Astrocyte of the cerebellum (primary cell): Measurements from ENCODE around the gene S100P.

Experiments used
- DNase-seq: peaks from one replicate; pipeline ENCODE4 v3.0.0-alpha.2; 2011; ENCODE audit warnings: low read depth
- H3K4me3 ChIP-seq: 2 replicates; pipeline ENCODE4 v1.5.1; 2011; ENCODE audit warnings: mild to moderate bottlenecking, low read depth, low read length, moderate library complexity
- in situ Hi-C: cut with HindIII; loops from 2 replicates; pipeline ENCODE4 v1.10.0; 2017; ENCODE audit warnings: low sequenced_read_pairs
- TF ChIP-seq, protein P1 (sequence below): IDR thresholded peaks from 2 replicates; pipeline ENCODE4 v1.5.1; 2012; ENCODE audit warnings: low read length, low read depth, moderate library complexity, mild to moderate bottlenecking; ENCODE audit errors: missing control alignments

S100P gene

DNA sequence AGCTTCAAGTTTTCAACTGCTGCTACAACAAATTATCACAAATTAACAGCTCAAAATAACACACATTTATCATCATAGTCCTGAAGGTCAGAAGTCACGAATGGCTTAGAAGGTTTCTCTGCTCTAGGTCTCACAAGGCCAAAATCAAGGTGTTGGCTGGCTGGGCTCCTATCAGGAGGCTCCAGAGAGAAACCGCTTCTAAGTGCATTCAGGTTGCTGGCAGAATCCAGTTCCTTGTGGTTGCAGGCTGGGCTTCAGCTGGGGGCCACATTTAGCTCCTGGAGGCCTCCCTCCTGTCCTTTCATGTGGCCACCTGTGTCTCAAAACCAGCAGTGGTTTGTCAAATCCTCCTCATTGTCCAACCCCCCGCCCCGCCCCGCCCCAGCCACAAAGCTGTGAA lies 37.8 kb upstream of the S100P start:
- no peak for DNase-seq
- TF ChIP-seq, protein P1, sequence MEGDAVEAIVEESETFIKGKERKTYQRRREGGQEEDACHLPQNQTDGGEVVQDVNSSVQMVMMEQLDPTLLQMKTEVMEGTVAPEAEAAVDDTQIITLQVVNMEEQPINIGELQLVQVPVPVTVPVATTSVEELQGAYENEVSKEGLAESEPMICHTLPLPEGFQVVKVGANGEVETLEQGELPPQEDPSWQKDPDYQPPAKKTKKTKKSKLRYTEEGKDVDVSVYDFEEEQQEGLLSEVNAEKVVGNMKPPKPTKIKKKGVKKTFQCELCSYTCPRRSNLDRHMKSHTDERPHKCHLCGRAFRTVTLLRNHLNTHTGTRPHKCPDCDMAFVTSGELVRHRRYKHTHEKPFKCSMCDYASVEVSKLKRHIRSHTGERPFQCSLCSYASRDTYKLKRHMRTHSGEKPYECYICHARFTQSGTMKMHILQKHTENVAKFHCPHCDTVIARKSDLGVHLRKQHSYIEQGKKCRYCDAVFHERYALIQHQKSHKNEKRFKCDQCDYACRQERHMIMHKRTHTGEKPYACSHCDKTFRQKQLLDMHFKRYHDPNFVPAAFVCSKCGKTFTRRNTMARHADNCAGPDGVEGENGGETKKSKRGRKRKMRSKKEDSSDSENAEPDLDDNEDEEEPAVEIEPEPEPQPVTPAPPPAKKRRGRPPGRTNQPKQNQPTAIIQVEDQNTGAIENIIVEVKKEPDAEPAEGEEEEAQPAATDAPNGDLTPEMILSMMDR, result no peak
- in situ Hi-C loops, result no loop called here
- no peak overlapping the region for H3K4me3 ChIP-seq

DNA sequence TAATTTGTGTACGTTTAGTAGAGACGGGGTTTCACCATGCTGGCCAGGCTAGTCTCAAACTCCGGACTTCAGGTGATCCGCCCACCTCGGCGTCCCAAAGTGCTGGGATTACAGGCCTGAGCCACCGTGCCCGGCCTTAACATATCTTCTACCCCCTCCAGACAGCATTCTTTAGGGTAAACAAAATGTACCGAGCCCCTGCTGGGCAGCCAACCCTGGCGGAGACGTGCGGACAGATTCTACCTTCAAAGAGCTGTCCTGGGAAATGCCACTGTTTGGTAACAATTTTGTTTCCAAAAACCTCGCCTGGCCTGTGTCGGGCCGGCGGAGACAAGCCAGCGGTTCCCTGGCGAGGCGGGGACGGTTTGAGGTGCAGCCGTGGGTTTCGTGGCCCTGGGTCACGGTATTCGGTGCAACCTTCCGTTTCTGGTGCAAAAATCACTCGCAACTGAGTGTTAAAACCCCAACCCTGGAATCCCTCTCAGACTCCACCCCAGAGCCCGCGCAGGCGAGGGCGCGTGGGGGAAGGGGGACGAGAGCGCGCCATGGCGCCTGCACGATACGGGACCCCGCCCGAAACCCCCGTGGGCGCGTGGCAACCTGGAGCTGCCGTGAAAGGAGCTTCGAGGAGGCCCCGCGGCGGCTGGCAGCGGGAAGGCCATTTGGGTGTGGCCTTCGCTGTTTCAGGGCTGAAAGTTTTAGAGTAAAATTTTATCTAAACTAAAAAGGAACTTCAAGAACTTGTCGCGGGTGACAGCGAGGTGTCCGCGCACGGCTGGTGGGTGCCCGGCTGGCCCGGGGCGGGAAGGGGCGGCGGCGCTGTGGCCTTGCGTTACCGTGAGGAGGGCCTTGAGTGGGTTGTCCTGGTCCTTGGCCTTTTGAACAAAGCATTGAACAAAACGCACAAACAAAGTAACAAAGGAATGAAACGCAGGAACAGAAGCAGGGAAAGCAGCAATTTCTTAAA lies 36.2 kb upstream of the S100P start:
- in situ Hi-C loops, result no loop called here

DNA sequence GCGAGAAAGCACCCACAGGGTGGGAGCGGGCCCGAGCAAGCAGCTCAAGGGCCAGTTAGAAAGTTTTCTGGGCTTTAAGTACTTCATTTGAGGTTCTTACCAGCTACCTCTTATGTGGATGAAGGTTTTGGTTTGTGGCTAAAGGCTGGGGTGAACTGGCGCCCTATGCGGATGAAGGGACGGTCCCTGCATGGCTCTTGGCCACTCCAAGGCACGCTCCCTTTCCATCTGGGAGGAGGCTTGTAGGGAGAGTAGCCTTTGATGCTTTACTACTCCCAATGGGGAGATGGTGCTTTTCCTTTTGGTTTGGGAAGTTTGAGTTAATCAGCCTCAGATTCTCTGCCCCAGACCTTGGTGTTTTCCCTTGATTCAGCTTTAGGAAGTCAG lies 35.5 kb upstream of the S100P start:
- DNase-seq, result no peak
- in situ Hi-C loops, result no loop called here
- no peak overlapping the region for H3K4me3 ChIP-seq
- TF ChIP-seq, protein P1, result no peak

More for the DNA sequence above, 36.2 kb upstream of the S100P start:
- DNase-seq, result no peak
- TF ChIP-seq, protein P1, result no peak
- no peak overlapping the region for H3K4me3 ChIP-seq

DNA sequence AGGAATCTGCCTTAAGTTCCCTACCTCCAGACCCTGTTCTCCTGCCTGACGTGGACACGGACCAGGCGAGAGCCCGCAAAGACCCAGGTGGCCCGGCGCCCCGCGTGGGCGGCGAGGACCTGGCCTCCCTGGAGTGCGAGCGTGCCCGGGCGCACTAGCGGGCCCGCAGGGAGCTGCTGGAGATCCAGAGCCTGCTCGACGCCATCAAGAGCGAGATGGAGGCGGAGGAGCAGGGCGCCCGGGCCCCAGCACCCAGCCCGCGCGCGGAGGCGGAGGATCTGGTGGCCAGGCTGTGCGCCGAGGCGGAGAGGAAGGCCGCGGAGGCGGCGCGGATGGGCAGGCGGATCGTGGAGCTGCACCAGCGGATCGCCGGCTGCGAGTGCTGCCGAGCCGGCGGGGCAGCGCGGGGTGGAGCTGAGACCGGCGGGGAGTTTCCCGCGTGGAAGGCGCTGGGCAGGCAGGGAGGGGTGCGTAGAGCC lies 35.0 kb upstream of the S100P start:
- in situ Hi-C loops, result no loop called here
- TF ChIP-seq, protein P1, result no peak
- DNase-seq, result no peak
- peak overlapping the region; percentile 18 for H3K4me3 ChIP-seq

DNA sequence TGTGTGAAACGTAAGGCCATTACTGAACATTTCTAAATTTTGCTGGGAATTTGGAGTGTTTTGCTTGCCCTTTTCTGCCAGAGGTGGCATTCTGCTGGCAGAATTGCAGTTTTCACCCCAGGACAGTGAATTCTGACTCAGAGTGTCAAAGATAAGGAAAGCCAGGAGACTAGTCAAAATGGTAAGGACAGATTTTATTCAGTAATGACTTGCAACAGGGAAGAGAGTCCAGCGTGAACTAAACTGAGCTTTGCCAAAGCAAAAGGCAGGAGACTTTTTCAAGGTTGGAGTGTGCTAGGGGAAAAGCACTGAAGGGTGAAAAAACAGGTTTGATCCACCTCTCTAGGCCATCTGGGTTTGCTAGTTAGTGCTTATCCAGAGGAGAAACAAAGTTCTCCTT lies 33.8 kb upstream of the S100P start:
- in situ Hi-C loops, result loop anchor here (10.0 kb wide), 1 partner anchor 65 kb away; no protein-coding TSS in a partner anchor
- H3K4me3 ChIP-seq, result no peak overlapping the region
- TF ChIP-seq, protein P1, result no peak
- DNase-seq, result no peak

DNA sequence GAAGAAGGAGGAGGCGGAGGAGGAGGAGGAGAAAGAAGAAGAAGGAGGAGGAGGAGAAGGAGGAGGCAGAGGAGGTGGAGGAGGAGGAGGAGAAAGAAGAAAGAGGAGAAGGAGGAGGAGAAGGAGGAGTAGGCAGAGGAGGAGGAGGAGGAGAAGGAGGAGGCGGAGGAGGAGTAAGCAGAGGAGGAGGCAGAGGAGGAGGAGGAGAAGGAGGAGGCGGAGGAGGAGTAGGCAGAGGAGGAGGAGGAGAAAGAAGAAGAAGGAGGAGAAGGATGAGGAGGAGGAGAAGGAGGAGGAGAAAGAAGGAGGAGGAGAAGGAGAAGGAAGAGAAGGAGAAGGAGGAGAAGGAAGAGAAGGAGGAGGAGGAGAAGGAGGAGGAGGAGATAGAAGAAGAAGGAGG lies 33.2 kb upstream of the S100P start:
- in situ Hi-C loops, result loop anchor here (10.0 kb wide), 1 partner anchor 66 kb away; no protein-coding TSS in a partner anchor
- no peak overlapping the region for H3K4me3 ChIP-seq
- no peak for DNase-seq
- TF ChIP-seq, protein P1, result no peak
